NB4 (cell line): ENCODE results near the gene IMPACT.

ENCODE experiments used
- CTCF ChIP-seq: IDR thresholded peaks from one replicate; pipeline ENCODE4 v1.5.1; 2012; ENCODE audit warnings: low read depth, low read length
- MAX ChIP-seq: IDR thresholded peaks from 2 replicates; pipeline ENCODE4 v1.6.1; 2011; ENCODE audit warnings: low read depth, low read length
- MYC ChIP-seq: IDR thresholded peaks from 2 replicates; pipeline ENCODE4 v1.6.1; 2011; ENCODE audit warnings: low read depth, low read length
- POLR2A ChIP-seq: IDR thresholded peaks from 2 replicates; pipeline ENCODE4 v1.6.1; 2011; ENCODE audit warnings: mild to moderate bottlenecking; ENCODE audit not compliant: insufficient read length; ENCODE audit errors: extremely low read depth

GRCh38 chr18:24472591-24472990 lies 46.1 kb downstream of the IMPACT start:
- TF ChIP-seq POLR2A, result no peak
- TF ChIP-seq CTCF, result no peak
- TF ChIP-seq MAX, result no peak
- no peak for TF ChIP-seq MYC
